ENCODE results near the gene ACER3.
A peak's percentile ranks its signal among the peaks of the same experiment; 100 is the strongest.
"Not testable (repeated sequence)": the region's sequence is repeated elsewhere in the genome, so short reads cannot be mapped to it uniquely, and the experiment has no call there.

Gene ACER3

DNA sequence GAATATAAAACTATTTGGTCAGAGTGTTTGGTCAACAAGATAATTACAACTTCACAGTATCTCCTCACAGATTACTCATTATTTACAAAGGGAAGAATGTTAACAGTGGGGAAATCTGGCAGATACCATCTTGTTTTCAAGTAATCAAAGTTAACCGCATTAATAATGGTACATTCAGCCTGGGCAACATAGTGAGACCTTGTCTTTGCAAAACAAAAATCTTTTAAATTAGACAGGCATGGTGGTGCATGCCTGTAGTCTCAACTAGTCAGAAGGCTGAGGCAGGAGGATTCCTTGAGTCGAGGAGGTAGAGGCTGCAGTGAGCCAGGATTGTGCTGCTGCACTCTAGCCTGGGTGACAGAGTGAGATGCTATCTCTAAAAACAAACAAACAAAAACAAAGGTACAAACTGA is 78.5 kb downstream of the ACER3 start:
- peak; percentile 19 for DNase-seq

DNA sequence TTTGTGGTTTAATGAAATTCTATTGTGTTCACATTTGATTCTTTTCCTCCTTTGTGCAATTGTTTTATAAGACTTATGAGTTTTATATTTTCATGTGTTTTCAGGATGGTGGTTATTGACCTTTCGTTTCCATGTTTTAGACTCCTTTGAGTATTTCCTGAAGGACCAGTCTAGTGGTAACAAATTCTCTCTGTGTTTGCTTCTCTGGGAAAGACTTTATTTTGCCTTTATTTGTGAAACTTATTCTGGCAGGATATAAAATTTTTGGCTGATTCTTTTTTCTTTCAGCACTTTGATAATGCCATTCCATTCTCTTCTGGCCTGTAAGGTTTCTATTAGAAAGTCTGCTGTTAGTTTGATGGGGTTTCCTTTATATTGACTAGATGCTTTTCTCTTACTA is 83.5 kb downstream of the ACER3 start:
- DNase-seq, result no peak

DNA sequence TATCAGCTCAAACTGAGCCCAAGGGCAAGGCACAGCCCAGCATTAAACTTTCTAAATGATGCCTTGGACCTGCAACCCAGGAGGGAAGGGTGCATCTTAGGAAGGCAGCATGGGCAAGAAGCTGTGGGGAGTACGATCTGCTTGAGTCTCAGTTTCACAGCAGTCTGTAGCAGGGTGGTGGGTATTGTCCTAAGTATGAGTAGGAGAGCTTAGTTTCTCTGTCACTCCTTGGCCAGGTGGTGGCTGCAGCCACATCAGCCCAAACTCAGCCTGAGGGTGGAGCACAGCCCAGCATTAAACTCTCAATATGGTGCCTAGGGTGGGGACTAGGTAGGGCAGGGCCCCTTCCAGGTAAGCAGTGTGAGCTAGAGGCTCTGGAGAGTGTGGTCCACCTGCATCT is 85.5 kb downstream of the ACER3 start:
- DNase-seq, result no peak

- DNase-seq, result no peak
Measured at GRCh38 chr11:76947190-76947589, 86.5 kb downstream of the ACER3 start.

GRCh38 chr11:76947800-76948199 is 87.1 kb downstream of the ACER3 start:
- DNase-seq, result no peak

- DNase-seq, result no peak
Measured at GRCh38 chr11:76955459-76956114, 94.9 kb downstream of the ACER3 start.

DNA sequence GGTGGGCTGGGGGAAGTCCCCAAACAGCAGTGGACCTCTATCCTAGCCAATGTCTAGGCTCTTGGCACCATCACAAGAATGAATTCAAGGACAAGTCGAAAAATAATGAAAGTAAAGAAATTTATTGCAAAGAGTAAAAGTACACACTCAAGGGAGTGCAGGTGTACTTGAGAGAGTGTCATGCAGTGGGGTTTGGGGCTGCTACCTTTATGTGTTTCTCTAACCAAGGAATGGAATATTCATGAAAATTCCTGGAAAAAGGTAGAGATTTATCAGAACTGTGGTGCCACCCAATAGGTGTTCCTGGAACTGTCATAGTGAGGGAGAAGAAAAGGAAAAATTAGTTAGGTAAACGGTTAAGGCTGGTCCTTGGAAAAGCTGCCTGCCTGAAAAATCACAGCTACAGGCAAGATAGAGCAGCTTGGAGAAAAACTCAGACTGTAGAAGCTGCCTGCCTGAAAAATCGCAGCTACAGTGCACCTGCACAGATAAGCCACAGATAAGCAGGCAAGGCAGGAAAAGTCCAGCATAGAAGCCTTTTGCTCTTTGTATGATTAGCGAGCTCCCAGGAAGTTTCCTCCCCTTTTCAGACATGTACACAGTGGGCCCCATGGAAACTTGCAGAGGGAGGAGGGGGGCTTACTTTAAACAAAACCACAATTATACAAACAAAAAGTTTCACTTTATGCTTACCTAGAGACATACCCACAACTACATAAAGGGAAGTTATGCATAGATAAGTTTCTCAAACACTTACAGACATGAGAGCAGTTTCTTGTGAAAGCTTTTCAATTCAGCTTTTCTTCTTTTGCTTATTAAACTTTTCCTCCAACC is 102.1 kb downstream of the ACER3 start:
- DNase-seq, result no peak

DNA sequence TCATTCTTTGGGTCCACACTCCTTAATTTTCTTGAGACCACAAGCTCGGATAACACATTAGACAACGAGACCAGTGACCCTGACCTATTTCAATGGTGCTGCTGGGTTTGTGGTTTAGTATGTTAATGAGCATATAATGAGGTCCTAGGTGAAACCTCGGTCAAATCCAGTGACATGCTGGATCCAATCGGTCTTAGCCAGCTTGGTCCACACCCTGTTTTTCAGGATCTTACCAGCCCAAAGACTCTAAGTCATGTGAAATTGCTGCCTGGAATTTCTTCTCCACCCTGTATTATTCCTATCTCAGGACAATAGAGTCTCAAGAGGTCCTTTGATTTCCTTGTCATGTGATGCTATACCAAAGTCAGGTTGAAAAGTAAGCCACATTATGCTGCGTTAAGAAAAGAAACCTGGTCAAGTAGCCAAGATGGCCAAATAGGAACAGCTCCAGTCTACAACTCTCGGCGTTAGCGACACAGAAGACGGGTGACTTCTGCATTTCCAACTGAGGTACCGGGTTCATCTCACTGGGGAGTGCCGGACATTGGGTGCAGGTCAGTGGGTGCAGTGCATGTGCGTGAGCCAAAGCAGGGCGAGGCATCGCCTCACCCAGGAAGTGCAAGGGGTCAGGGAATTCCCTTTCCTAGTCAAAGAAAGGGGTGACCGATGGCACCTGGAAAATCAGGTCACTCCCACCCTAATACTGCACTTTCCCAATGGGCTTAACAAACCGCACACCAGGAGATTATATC is 102.9 kb downstream of the ACER3 start:
- DNase-seq, result not testable (repeated sequence)

DNA sequence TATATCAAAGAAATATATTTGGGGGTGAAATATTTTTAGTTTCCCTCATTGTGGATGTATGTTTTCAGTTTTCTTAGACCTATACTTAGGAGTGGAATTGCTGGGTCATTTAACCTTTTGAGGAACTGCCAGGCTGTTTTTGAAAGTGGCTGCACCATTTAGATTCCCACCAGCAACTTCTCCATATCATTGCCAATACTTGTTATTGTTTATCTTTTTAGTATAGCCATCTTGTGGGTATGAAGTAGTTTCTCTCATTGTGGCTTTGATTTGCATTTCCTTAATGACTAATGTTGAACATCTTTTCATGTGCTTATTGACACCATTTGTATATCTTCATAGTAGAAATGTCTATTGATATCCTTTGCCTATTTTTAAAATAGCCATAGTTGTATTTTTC is 111.3 kb downstream of the ACER3 start:
- no peak for DNase-seq

GRCh38 chr11:76974179-76974891 is 113.6 kb downstream of the ACER3 start:
- DNase-seq, result no peak

DNA sequence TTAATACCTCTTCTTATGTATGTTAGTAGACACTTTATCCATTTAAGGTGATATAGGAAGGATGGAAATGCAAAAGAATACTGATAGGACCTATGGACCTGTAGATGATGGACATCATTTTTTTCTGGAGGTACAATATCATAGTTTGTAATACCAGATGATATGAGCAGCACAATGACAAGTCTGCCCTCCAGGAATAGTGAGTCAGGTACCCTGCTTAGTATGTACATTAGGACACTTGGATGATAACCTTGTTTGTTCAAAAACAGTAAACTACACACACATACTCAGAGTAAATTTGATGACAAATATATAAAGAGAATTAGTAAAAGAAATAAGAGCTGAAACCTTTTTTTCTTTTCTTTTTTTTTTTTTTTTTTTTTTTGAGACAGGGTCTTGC is 114.8 kb downstream of the ACER3 start:
- no peak for DNase-seq

GRCh38 chr11:76977791-76978190 is 117.1 kb downstream of the ACER3 start:
- DNase-seq, result no peak

DNA sequence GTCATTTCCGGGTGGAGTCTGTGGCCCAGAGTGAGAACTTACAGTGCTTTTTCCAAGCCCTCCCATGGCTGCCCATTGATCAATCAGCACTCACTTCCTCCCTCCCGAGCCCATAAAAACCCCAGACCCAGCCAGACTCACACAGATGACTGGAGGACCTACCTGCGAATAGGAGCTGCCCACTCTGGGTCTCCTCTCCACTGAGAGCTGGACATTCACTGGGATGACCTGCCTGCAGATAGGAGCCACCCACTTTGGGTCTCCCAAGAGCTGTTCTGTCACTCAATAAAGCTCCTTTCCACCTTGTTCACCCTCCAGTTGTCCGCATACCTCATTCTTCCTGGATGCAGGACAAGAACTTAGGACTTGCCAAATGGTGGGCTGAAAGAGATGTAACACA is 117.5 kb downstream of the ACER3 start:
- no peak for DNase-seq

- DNase-seq, result no peak
Measured at GRCh38 chr11:76978818-76979217, 118.1 kb downstream of the ACER3 start.

DNA sequence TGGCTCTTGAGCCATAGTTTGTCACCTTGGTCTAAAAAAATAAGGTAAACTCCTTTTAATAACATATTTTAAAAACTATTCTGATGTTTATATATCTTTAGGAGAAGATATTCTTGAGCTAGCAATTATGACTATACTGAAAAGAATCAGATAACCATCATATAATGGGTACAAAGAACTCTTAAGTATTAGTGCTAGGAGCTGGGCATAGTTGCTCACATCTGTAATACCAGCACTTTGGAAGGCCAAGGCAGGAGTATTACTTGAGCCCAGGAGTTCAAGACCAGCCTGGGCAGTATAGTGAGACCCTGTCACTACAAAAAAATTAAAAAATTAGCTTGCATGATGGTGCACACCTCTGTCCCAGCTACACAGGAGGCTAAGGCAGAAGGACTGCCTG is 119.5 kb downstream of the ACER3 start:
- no peak for DNase-seq

GRCh38 chr11:76984743-76985142 is 124.0 kb downstream of the ACER3 start:
- DNase-seq, result no peak

- no peak for DNase-seq
Measured at GRCh38 chr11:76987203-76987602, 126.5 kb downstream of the ACER3 start.

- DNase-seq, result no peak
Measured at GRCh38 chr11:76990628-76991027, 129.9 kb downstream of the ACER3 start.

- DNase-seq, result no peak
Measured at GRCh38 chr11:76995081-76995576, 134.4 kb downstream of the ACER3 start.

- no peak for DNase-seq
Measured at GRCh38 chr11:76997512-76997911, 136.8 kb downstream of the ACER3 start.

GRCh38 chr11:76999597-76999996 is 138.9 kb downstream of the ACER3 start:
- DNase-seq, result no peak

GRCh38 chr11:77001613-77002012 is 140.9 kb downstream of the ACER3 start:
- DNase-seq, result no peak

DNA sequence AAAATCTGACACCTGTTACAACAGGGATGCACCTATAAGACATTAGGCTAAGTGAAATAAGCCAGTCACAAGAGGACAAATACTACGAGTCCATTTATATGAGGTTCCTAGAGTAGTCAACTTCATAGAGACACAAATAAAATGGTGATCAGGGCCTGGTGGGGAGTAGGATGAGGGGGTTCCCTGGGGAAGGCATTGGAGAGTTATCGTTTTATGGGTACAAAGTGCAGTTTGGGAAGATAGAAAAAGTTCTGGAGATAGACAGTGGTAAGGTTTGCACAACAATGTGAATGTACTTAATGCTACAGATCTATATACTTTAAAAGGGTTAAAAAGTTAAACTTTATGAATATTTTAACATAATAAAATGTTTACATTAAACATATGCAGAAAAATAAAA is 142.1 kb downstream of the ACER3 start:
- no peak for DNase-seq
